Activated CD4-positive, alpha-beta memory T cell treated with anti-CD3 and anti-CD28 coated beads, Interleukin-2, amount 10 ng/mL, durations not matched to agents 7 days and 5 days (primary cell): ENCODE results near the gene SLC25A31. TPM values are rescaled to one million over a fixed set of nuclear protein-coding genes. Genes with fewer than 3 reads are reported as not detected.

Experiments used
- CTCF ChIA-PET: fragments of 350-600 bp; sonication (Branson Sonifier 250); formaldehyde crosslinking; loops from one replicate; lab custom pipeline; 2021; ENCODE audit warnings: antibody characterized with exemption, inconsistent platforms; lab: Charles Lee
- POLR2A ChIA-PET: fragments of 350-600 bp; sonication (Branson Sonifier 250); formaldehyde crosslinking; loops from one replicate; lab custom pipeline; 2021; ENCODE audit warnings: antibody characterized with exemption; lab: Charles Lee
- DNase-seq: peaks from one replicate; pipeline ENCODE4 v3.0.0-alpha.2; 2020
- H3K27ac Mint-ChIP-seq: one replicate; pipeline ENCODE4 v1.8.0; 2021; ENCODE audit warnings: mild to moderate bottlenecking, mixed read lengths
- H3K27me3 Mint-ChIP-seq: one replicate; pipeline ENCODE4 v1.8.0; 2021; ENCODE audit warnings: mixed read lengths
- H3K36me3 Mint-ChIP-seq: one replicate; pipeline ENCODE4 v1.8.0; 2021; ENCODE audit warnings: low read depth, mixed read lengths
- H3K4me1 Mint-ChIP-seq: one replicate; pipeline ENCODE4 v1.8.0; 2021; ENCODE audit warnings: mixed read lengths
- H3K4me3 Mint-ChIP-seq: one replicate; pipeline ENCODE4 v1.8.0; 2021; ENCODE audit warnings: mild to moderate bottlenecking, mixed read lengths
- H3K9me3 Mint-ChIP-seq: one replicate; pipeline ENCODE4 v1.8.0; 2021; ENCODE audit warnings: mixed read lengths
- total RNA-seq, 2 experiments: library from RNA; stranded (reverse); gene quantifications; one replicate each; pipeline ENCODE4 v1.2.3, GENCODE V29; 2021

Gene SLC25A31
- total RNA-seq, 2 experiments from 2014 or later, result not detected

DNA sequence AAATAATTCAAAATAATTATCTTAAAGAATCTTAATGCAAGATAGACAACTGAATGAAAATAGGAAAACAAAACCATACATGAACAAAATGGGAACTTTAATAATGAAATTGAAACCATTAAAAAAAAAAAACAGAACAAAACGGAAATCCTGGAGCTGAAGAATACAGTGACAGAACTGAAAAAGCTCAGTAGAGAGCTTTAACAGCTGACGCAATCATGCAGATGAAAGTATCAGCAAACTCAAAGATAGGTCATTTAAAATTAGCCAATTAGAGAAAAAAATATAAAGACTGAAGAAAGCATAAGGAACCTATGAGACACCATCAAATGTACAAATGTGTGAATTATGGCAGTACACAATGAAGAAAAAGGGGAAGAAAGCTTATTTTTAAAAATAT lies 18.8 kb downstream of the SLC25A31 start:
- no peaks in the 10 kb centered on the region for H3K4me1 Mint-ChIP-seq
- POLR2A ChIA-PET, result no interaction called here
- CTCF ChIA-PET, result no interaction called here
- no peak overlapping the region for H3K27ac Mint-ChIP-seq
- H3K9me3 Mint-ChIP-seq, result peaks cover 6% of the 10 kb centered on the region
- peaks cover 2% of the 10 kb centered on the region for H3K27me3 Mint-ChIP-seq
- H3K36me3 Mint-ChIP-seq, result no peaks in the 10 kb centered on the region
- no peak overlapping the region for H3K4me3 Mint-ChIP-seq
- no peak for DNase-seq

DNA sequence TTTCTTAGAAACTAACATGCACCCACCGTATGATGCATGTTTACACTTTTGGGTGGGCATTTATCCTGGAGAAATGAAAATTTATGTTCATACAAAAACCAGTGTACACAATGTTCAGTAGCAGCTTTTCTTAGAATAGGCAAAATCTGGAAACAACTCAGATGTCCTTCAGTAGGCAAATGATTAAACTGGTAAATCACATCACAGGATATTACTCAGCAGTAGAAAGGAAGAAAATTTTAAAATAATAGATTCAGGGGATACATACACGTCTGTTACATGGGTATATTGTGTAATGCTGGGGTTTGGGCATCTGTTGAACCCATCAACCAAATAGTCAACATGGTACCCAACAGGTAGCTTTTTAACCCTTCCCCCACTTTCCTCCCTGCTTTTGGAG lies 26.7 kb downstream of the SLC25A31 start:
- Mint-ChIP-seq H3K27ac (no peak overlapping the region), H3K27me3 (peaks cover 2% of the 10 kb centered on the region), H3K4me1 (no peaks in the 10 kb centered on the region), H3K4me3 (no peak overlapping the region), H3K9me3 (no peaks in the 10 kb centered on the region), H3K36me3 (no peaks in the 10 kb centered on the region)
- no peak for DNase-seq
- CTCF ChIA-PET, result no interaction called here
- POLR2A ChIA-PET, result no interaction called here

- H3K36me3 Mint-ChIP-seq, result no peaks in the 10 kb centered on the region
- no peaks in the 10 kb centered on the region for H3K4me1 Mint-ChIP-seq
- H3K27ac Mint-ChIP-seq, result no peak overlapping the region
- POLR2A ChIA-PET, result no interaction called here
- no peak overlapping the region for H3K4me3 Mint-ChIP-seq
- no peaks in the 10 kb centered on the region for H3K9me3 Mint-ChIP-seq
- H3K27me3 Mint-ChIP-seq, result peaks cover 2% of the 10 kb centered on the region
- DNase-seq, result no peak
- CTCF ChIA-PET, result no interaction called here
Measured at GRCh38 chr4:127759228-127759820, 29.1 kb downstream of the SLC25A31 start.

- no peak for DNase-seq
- CTCF ChIA-PET, result no interaction called here
- no peak overlapping the region for H3K4me3 Mint-ChIP-seq
- no peak overlapping the region for H3K27ac Mint-ChIP-seq
- no peaks in the 10 kb centered on the region for H3K36me3 Mint-ChIP-seq
- POLR2A ChIA-PET, result no interaction called here
- no peaks in the 10 kb centered on the region for H3K4me1 Mint-ChIP-seq
- no peaks in the 10 kb centered on the region for H3K9me3 Mint-ChIP-seq
- H3K27me3 Mint-ChIP-seq, result peaks cover 6% of the 10 kb centered on the region
Measured at GRCh38 chr4:127759893-127760292, 29.7 kb downstream of the SLC25A31 start.

- no peak for DNase-seq
- peaks cover 30% of the 10 kb centered on the region for H3K27me3 Mint-ChIP-seq
- H3K27ac Mint-ChIP-seq, result no peak overlapping the region
- no peaks in the 10 kb centered on the region for H3K9me3 Mint-ChIP-seq
- ChIA-PET CTCF (interaction anchor here (0.7 kb wide), 1 partner anchor 68 kb away, joined by 3 read pairs; no protein-coding TSS in a partner anchor), POLR2A (no interaction called here)
- no peaks in the 10 kb centered on the region for H3K36me3 Mint-ChIP-seq
- no peak overlapping the region for H3K4me3 Mint-ChIP-seq
- no peaks in the 10 kb centered on the region for H3K4me1 Mint-ChIP-seq
Measured at GRCh38 chr4:127771535-127772275, 41.5 kb downstream of the SLC25A31 start.

DNA sequence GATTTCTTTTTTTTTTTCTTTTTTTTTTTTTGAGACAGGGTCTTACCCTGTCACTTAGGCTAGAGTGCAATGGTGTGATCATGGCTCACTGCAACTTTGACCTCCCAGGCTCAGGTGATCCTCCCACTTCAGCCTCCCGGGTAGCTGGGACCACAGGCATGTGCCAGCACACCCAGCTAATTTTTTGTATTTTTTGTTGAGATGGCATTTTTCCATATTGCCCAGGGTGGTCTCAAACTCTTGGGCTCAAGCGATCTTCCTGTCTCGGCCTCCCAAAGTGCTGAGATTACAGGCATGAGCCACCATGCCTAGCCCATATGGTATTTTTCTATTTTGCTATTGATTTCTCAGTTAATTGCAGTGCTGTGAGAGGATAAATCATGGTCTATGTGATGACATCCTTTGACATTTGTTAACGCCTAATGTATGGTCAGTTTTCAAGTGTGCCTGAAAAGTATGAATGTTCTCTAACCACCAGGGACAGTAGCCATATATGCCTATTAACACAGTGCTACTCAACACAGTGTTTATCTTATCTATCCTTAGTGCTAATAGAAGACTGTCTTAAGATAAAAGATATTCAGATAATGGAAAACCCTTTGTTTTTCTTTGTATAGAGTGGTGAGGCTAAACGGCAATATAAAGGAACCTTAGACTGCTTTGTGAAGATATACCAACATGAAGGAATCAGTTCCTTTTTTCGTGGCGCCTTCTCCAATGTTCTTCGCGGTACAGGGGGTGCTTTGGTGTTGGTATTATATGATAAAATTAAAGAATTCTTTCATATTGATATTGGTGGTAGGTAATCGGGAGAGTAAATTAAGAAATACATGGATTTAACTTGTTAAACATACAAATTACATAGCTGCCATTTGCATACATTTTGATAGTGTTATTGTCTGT lies 42.8 kb downstream of the SLC25A31 start:
- no peaks in the 10 kb centered on the region for H3K36me3 Mint-ChIP-seq
- no peak overlapping the region for H3K27ac Mint-ChIP-seq
- H3K4me1 Mint-ChIP-seq, result no peaks in the 10 kb centered on the region
- no peaks in the 10 kb centered on the region for H3K9me3 Mint-ChIP-seq
- POLR2A ChIA-PET, result no interaction called here
- no peak overlapping the region for H3K4me3 Mint-ChIP-seq
- no peak for DNase-seq
- CTCF ChIA-PET, result interaction anchor here (0.7 kb wide), 1 partner anchor 69 kb away, joined by 3 read pairs; no protein-coding TSS in a partner anchor
- peaks cover 32% of the 10 kb centered on the region for H3K27me3 Mint-ChIP-seq

DNA sequence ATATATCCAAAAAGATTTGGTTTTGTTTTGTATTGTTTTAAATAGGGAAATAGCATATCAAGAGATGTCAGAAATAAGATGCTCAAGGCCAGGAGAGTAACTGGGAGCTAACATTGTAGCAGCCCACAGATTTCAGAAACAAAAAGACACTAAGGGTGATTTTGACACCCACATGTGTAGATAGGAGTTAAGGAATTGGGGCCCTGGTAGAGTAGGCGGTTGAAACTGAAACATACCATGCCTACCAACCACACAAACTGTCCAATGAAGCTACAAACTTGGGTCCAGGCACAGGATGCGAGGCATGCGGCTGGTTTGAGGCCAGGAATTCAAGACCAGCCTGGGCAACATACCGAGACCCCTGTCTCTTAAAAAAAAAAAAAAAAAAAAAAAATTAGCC lies 45.6 kb downstream of the SLC25A31 start:
- H3K9me3 Mint-ChIP-seq, result no peaks in the 10 kb centered on the region
- H3K27me3 Mint-ChIP-seq, result peaks cover 46% of the 10 kb centered on the region
- no peak for DNase-seq
- H3K4me3 Mint-ChIP-seq, result no peak overlapping the region
- ChIA-PET POLR2A (no interaction called here), CTCF (no interaction called here)
- H3K27ac Mint-ChIP-seq, result no peak overlapping the region
- H3K36me3 Mint-ChIP-seq, result no peaks in the 10 kb centered on the region
- H3K4me1 Mint-ChIP-seq, result no peaks in the 10 kb centered on the region

- H3K27me3 Mint-ChIP-seq, result peaks cover 49% of the 10 kb centered on the region
- CTCF ChIA-PET, result no interaction called here
- H3K27ac Mint-ChIP-seq, result no peak overlapping the region
- DNase-seq, result no peak
- POLR2A ChIA-PET, result no interaction called here
- no peak overlapping the region for H3K4me3 Mint-ChIP-seq
- H3K36me3 Mint-ChIP-seq, result no peaks in the 10 kb centered on the region
- H3K4me1 Mint-ChIP-seq, result peaks cover 4% of the 10 kb centered on the region
- H3K9me3 Mint-ChIP-seq, result no peaks in the 10 kb centered on the region
Measured at GRCh38 chr4:127776620-127777019, 46.4 kb downstream of the SLC25A31 start.

DNA sequence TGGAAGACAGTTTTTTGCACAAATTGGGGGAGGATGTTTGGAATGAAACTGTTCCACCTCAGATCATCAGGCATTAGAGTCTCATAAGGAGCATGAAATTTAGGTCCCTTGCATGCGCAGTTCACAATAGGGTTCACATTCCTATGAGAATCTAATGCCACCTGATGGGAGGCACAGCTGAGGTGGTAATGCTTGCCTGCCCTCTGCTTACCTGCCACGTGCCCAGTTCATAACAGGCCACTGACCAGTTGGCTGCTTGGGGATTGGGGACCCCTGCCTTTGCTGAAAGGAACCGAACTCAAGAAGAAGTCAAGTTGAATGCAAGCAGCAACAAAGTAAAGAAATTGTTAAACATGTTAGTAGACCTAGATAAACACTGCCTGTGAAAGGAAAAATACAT lies 47.3 kb downstream of the SLC25A31 start:
- Mint-ChIP-seq H3K36me3 (no peaks in the 10 kb centered on the region), H3K27me3 (peaks cover 53% of the 10 kb centered on the region), H3K4me1 (peaks cover 7% of the 10 kb centered on the region), H3K9me3 (no peaks in the 10 kb centered on the region), H3K4me3 (no peak overlapping the region), H3K27ac (no peak overlapping the region)
- CTCF ChIA-PET, result no interaction called here
- no peak for DNase-seq
- POLR2A ChIA-PET, result no interaction called here

GRCh38 chr4:127778102-127778501 lies 47.9 kb downstream of the SLC25A31 start:
- Mint-ChIP-seq H3K36me3 (no peaks in the 10 kb centered on the region), H3K9me3 (no peaks in the 10 kb centered on the region), H3K27ac (no peak overlapping the region), H3K4me1 (peaks cover 13% of the 10 kb centered on the region), H3K4me3 (no peak overlapping the region), H3K27me3 (peaks cover 56% of the 10 kb centered on the region)
- ChIA-PET POLR2A (no interaction called here), CTCF (no interaction called here)
- DNase-seq, result no peak

GRCh38 chr4:127780598-127780997 lies 50.4 kb downstream of the SLC25A31 start:
- CTCF ChIA-PET, result no interaction called here
- Mint-ChIP-seq H3K9me3 (no peaks in the 10 kb centered on the region), H3K4me1 (peaks cover 17% of the 10 kb centered on the region), H3K36me3 (no peaks in the 10 kb centered on the region), H3K4me3 (no peak overlapping the region), H3K27me3 (peaks cover 65% of the 10 kb centered on the region), H3K27ac (no peak overlapping the region)
- POLR2A ChIA-PET, result no interaction called here
- no peak for DNase-seq

DNA sequence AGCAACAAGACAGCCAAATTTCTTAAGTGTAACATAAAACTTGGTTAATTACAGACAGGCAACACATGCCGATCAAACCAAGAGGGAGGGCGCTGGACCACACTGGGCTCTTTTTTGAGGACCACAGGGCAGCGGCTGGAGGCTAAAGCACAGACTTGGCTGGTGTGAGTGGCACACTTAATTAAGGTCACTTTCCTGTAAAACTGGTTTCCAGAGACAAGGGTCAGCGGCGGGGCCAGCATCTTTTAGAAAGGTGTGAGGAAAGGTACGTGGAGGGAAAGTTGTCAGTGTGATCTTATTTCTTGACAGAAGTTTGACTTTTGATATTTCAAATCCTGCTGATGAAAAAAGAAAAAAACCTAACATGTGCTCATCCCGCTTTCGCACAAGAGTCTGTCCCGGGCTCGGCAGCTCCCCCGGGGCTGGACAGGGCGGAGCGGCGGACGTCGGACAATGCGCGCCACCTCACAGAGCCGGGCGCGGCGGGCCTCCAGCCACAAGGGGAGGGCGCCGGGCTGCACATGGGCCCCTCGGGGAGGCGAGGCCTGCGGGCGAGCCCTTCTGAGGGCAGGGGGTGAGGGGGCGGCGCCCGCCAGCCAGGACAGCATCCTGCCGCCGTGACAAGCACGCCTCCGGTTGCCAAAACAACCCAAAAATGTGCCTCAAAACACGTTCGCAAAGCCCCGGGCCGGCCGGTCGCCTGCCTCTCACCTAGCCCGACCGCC lies 51.3 kb downstream of the SLC25A31 start:
- Mint-ChIP-seq H3K4me3 (peak overlapping the region; percentile 57), H3K4me1 (peaks cover 17% of the 10 kb centered on the region), H3K27ac (no peak overlapping the region), H3K9me3 (no peaks in the 10 kb centered on the region), H3K27me3 (peaks cover 63% of the 10 kb centered on the region), H3K36me3 (no peaks in the 10 kb centered on the region)
- POLR2A ChIA-PET, result interaction anchor here (1.3 kb wide), 1 partner anchor 99 kb away, joined by 6 read pairs; the partner anchor contains the start of gene PLK4
- no peak for DNase-seq
- CTCF ChIA-PET, result interaction anchor here (0.6 kb wide), 1 partner anchor 415 kb away, joined by 3 read pairs; no protein-coding TSS in a partner anchor
